Activated CD8-positive, alpha-beta memory T cell treated with anti-CD3 and anti-CD28 coated beads, Interleukin-2, amount 50 U/mL, for 48 hours (primary cell): ENCODE data around the gene MCCD1.
"Not testable (repeated sequence)": the region's sequence is repeated elsewhere in the genome, so short reads cannot be mapped to it uniquely, and the experiment has no call there.

ENCODE experiments used
- DNase-seq: peaks from one replicate; pipeline ENCODE4 v3.0.0-alpha.2; 2020

Gene MCCD1

GRCh38 chr6:31528821-31529328 lies at the start of gene MCCD1:
TSS of gene MCCD1 (plus strand) at chr6:31528962. CDS start at chr6:31529015, 53 bp downstream.
- peak; percentile 59 for DNase-seq

DNA sequence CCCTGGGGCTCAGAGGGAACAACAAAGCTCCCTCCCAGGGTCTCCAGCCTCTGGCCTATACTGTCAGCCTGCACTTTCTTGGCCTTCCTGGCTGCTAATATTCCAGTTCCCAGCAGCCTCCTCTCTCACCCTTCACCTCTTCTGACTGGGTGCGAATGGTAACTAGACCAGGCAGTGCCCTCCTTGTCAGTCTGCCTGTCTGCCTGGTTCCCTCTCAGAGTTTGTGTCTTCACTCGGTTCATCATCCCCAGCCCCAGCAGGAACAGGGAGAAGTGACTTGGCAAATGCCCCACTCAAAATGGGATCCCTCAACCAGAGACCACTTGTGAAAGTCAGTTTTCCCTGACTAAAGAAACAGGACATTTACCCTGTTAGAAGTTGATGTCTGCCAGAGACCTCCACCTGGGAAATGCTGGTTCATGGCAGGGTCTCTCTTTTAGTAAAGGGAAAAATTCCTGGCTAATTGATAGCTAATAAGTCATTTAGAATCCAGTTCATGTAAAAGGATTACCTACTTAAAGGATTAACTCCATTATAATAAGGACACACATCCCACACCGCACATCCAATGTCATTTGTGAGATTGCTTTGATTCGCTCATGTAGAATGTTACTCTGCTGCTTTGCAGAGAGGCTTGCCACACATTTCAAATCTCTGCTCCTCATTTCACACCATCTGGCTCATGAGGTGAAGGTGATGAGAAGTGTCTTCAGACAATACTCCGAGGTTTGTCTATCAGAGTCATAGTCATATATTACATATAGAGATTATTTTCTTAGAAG lies 49.4 kb upstream of the MCCD1 start:
- DNase-seq, result no peak

GRCh38 chr6:31479933-31480535 lies 48.7 kb upstream of the MCCD1 start:
- DNase-seq, result no peak

DNA sequence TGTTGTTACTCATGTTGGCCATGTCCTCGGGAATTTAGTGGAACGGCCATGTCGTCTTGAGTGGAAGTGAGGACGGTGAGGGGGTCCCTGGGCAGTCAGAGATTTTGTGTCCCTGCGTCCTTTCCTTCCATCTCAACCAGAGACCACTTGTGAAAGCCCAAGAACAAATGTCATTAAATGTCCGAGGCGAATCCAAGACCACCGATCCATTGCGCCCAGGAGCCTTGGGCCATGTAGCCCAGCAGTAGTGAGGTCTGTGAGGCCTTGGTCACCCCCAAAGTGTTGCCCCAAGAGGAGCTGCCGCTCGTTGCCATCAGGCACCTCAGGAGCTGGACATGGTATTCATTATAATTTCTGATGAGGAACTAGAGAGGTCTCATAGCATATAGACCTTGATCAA lies 48.2 kb upstream of the MCCD1 start:
- DNase-seq, result no peak

DNA sequence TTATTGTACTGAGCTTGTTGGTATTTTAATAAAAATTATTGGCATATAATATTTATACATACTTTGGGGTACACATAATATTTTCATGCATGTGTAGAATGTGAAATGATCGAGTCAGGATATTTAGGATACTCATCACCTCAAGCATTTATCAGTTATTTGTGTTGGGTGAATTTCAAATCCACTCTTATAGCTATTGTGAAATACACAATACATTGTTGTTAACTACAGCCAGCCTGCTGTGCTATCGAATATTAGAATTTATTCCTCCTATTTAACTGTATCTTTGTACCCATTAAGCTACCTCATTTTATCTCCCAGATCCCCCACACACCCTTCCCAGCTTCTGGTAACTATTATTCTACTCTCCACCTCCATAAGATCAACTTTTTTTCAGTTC lies 45.4 kb upstream of the MCCD1 start:
- no peak for DNase-seq

GRCh38 chr6:31485055-31485454 lies 43.7 kb upstream of the MCCD1 start:
- no peak for DNase-seq

GRCh38 chr6:31486065-31486837 lies 42.5 kb upstream of the MCCD1 start:
- not testable (repeated sequence) for DNase-seq

- not testable (repeated sequence) for DNase-seq
Observed at GRCh38 chr6:31487674-31488073, 41.1 kb upstream of the MCCD1 start.

GRCh38 chr6:31489086-31489485 lies 39.7 kb upstream of the MCCD1 start:
- no peak for DNase-seq

DNA sequence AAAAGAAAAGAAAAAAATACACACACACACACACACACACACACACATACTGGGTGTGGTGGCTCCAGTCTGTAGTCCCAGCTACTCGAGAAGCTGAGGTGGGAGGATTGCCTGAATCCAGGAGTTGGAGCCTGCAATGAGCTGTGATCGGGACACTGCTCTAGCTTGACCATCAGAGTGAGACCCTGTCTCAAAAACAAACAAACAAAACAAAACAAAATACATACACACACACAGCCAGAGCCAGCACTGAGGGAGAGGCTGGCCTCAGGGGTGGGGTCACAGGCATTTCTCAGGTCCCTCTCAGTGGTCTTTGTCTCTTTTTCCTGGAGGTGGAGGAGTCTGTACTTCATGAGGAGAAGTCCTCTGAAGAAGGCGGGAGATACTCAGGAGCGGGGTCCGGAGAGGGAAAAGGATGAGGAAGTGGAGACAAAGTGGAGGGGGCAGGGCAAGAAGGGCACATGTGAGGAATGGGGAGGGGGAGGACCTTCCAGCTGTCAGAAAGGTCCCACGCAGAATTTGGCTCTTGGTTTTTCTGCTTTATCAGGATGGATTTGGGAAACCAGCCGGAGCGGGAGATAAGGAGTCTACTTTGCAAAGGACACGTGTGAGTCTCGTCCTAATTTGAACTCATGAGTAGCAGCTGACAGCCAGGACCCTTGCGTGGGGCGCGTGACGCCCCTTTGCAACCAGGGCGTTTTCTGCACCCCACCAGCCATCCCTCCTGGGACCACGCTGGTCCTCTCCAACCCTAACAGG lies 38.5 kb upstream of the MCCD1 start:
- no peak for DNase-seq

DNA sequence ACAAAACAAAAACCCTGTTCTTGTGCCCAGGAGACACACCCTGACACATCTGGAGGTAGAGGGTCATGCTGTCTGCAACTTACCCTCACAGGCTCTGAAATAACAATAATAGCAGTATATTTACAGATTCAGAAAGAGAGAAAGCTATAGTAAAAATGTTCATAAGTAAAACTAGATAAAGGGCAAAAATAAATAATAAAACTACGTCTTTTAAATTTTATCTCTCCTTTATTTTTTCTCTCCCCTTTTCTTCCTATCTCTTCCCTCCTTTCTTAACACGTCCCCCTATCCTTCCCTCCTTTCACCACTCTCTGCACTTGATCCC lies 35.2 kb upstream of the MCCD1 start:
- DNase-seq, result not testable (repeated sequence)

DNA sequence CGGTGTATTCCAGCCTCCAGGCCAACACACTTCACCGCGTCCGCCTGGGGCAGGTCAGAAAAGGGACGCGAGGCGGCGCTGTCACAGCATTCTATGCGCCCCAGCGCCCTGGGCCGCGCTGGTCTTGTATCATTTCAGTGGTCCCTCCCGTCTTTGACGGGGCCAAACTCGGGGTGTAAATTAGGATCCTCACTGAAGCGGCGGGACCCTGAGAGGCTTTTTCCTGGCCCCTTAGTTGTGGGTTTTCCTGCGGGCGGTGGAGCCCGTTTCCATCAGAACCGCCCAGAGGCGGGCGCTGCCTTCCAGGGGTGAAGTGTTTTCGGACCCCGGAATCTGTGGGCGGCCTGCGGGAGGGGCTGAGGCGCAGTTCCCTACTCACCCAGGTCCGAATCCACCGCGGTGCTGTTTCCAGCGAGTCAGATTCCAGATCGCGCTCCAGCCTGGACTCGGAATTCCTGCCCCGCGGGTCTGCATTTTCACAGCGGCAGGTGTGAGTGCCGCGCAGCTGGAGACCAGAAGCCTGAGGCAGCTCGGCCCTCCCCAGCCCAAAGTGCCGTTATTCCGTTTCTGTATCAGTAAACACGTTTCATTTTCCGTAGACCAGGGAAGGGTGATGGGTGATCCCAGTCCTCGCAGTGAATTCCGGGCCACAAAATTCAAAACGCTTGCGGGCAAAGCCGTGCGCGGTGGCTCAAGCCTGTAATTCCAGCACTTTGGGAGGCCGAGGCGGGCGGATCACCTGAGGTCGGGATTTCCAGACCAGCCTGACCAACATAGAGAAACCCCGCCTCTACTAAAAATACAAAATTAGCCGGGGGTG lies 34.7 kb upstream of the MCCD1 start:
- DNase-seq, result peak; percentile 90

- no peak for DNase-seq
Observed at GRCh38 chr6:31495580-31495979, 33.2 kb upstream of the MCCD1 start.

DNA sequence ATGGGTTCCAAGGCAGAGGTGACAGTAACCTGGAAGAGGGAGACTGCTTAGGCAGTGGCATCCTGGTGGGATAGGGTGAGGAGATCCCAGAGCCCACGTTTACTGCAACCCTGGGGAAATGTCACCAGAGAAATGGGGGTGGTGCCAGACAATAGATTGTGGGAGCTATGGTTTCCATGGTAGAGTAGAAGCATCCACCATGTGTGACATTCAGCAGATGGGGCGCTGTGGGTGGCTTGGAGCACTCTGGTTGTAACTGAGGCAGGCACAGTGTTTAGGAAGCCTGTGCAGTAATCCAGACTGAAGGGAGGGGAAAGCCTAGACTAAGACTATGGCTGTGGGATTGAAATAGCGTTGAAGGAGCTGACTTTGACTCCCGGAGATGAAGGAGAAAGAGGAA lies 31.9 kb upstream of the MCCD1 start:
- DNase-seq, result not testable (repeated sequence)

- DNase-seq, result peak; percentile 86
Observed at GRCh38 chr6:31497531-31498476, 31.0 kb upstream of the MCCD1 start, which contains the start of gene MICB. TSS of gene MICB (plus strand) at chr6:31498145. CDS start at chr6:31498194, 49 bp downstream.

DNA sequence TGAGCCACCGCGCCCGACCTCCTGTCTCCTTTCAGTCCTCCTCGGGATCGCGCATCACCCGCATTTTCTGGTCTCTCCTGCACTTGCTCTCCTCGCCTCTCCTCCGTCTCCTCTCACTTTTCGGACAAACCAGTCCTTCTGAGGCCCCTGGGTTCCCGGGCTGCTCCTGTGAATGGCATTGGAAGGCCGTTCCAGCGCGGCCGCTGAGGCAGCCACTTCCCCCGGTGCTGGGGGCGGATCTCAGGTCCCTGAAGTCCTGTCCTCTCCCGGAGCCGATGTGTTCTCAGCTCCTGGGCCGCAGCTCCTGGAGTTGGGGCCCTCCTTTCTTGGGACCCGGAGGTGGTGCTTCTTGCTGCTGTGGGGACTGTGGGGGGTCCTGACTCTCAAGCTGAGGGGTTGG lies 30.0 kb upstream of the MCCD1 start:
- DNase-seq, result no peak

DNA sequence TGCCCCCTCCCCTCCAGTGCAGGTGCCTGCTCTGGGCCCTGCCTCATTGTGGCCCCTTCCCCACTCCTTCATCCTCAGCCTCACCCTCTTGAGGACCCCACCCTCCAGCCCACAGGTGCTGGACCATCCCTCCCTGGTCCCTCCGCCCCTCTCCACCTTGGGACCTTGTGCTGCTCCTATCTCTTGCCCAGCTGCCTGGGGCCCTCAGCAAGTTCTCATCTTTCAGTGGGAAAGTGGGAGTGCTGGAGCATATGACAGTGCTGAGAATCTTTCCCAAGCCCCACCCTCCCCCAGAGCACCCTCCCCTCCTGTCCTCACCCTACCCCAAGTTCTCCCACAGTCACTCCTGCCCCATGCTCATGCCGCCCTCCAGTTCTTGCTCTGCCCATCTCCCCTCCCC lies 29.1 kb upstream of the MCCD1 start:
- DNase-seq, result not testable (repeated sequence)

DNA sequence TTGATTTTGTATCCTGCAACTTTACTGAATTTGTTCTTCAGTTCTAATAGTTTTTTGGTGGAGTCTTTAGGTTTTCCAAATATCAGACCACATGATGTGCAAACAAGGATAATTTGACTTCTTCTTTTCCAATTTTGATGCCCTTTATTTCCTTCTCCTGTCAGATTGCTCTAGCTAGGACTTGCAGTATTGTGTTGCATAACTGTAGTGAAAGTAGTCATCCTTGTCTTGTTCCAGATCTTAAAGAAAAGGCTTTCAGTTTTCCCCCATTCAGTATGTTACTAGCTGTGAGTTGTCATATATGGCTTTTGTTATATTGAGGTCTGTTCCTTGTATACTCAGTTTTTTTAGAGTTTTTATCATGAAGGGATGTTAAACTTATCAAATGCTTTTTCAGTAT lies 26.2 kb upstream of the MCCD1 start:
- no peak for DNase-seq

DNA sequence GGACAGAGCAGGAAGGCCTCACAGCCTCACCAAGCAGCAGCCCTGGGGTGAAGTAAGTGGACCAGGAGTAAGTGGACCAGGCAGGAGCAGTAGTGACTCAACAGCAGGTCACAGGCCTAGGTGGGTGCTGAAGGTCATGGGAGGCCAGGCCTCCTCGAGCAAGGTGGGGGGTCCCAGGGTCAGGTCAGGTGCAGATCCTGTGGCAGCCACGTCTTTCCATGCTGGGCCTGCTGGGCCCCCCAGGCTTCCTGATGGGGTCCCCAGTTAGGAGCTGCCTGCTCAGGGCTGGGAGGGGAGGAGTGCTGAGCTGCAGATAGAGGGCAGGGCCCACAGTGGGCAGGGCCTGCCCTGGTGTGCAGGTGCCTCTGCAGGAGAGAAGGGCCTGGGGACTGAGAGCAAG lies 19.7 kb upstream of the MCCD1 start:
- not testable (repeated sequence) for DNase-seq

GRCh38 chr6:31510007-31510406 lies 18.8 kb upstream of the MCCD1 start:
- no peak for DNase-seq
